Lower leg skin (tissue), 3 donors: Measurements from ENCODE around the gene ORM2.

Experiments used
- POLR2A ChIP-seq, 2 donors: fragments of 450-650 bp; IDR thresholded peaks; one replicate each; pipeline ENCODE4 v1.6.1; 2016 to 2017; ENCODE audit warnings: antibody characterized with exemption in 2 of 2, mild to moderate bottlenecking in 1 of 2, moderate library complexity in 1 of 2
- TF ChIP-seq, protein P1 (sequence below), 3 donors: fragments of 450-650 bp; IDR thresholded peaks; one replicate each; pipeline ENCODE4 v1.5.1; 2016; ENCODE audit warnings: antibody characterized with exemption in 3 of 3, mild to moderate bottlenecking in 3 of 3, moderate library complexity in 2 of 3

DNA sequence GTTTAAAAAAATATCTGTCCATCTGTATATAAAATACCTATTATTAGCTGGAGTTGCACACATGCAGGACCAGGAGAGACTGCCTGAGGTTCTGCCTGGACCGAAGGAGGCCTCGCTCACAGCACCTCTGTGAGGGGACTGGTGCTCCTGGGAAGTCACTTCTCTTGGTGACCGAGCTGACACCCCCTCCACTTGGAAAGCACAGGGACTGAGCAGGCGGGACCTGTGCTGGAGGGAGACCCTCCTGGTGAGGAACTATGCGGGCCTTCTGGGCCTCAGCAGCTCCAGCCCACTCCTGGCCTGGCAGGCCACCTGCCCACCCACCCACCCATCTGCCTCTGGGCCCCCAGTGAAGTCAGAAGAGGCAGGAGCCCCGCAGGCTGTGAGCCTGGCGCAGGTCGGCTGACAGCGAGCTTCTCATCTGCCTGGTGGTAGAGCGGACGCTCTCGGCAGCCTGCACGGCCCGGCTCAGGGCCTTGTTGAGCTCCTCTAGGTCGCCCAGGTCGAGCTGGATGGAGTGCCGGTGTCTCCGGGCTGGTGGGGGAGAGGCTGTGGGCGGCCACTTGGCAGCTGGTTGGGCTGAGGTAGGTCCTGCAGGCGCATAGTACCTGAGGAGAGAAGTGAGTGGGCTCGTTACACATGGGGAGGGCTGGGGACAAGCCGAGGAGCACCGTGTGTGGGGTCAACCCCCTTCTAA, 7.2 kb downstream of the ORM2 start:
- no peak for TF ChIP-seq POLR2A (IDR thresholded peaks at IDR 0.05)
- TF ChIP-seq, protein P1, sequence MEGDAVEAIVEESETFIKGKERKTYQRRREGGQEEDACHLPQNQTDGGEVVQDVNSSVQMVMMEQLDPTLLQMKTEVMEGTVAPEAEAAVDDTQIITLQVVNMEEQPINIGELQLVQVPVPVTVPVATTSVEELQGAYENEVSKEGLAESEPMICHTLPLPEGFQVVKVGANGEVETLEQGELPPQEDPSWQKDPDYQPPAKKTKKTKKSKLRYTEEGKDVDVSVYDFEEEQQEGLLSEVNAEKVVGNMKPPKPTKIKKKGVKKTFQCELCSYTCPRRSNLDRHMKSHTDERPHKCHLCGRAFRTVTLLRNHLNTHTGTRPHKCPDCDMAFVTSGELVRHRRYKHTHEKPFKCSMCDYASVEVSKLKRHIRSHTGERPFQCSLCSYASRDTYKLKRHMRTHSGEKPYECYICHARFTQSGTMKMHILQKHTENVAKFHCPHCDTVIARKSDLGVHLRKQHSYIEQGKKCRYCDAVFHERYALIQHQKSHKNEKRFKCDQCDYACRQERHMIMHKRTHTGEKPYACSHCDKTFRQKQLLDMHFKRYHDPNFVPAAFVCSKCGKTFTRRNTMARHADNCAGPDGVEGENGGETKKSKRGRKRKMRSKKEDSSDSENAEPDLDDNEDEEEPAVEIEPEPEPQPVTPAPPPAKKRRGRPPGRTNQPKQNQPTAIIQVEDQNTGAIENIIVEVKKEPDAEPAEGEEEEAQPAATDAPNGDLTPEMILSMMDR (IDR thresholded peaks at IDR 0.05) = no peak
